Measurements from ENCODE around the gene POLRMT. TPM values are rescaled to one million over a fixed set of nuclear protein-coding genes. Genes with fewer than 3 reads are reported as not detected.

The POLRMT gene
- total RNA-seq, 1 experiment from 2014 or later = 139 TPM

DNA sequence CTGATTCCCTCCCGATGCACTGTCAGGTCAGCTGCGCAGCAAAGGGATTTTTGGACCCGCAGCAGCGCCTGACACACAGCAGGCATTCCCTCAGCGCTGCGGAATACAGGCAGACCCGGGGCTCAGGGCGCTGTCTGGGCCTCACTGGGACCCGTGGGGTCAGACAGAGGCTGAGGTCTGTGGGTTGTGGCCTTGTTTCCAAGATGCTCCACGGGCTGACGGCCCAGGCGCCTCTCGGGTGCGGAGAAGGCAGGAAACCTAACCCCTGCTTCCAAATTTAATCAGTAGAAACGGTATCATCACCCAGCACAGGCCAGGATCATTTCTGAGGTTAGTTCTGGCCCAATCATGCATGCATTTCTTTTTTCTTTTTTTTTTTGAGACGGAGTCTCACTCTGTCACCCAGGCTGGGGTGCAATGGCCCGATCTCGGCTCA is 30.4 kb upstream of the POLRMT start (continued):
- TF ChIP-seq, protein P1, sequence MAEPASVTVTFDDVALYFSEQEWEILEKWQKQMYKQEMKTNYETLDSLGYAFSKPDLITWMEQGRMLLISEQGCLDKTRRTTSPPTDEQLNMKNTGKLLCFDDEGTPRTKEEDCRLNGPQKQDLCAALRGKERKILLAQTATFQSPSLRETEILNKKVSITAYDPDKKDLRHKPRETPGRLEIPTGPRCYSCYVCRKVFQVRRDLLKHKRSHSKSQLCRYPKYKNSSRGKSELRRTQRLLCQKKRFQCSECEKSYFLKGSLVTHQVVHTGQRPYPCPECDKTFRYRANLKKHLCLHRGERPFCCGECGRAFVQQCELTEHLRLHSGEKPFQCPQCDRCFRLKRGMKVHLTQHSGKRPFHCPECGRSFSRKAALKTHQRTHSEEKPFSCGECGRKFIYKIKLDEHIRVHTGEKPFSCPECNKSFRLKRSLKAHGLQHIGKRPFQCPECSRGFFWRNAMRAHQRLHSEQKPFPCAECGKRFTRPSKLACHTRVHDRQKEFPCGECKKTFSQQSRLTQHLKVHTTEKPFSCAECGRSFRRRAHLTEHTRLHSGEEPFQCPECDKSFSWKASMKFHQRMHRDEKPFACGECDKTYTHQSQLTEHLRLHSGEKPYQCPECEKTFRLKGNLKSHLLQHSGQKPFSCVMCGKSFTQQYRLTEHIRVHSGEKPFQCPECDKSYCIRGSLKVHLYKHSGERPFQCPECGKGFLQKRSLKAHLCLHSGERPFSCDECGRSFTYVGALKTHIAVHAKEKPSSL (CRISPR knock-in tag; conservative IDR thresholded peaks at IDR 0.05) = no peak
- TF ChIP-seq RORB (CRISPR knock-in tag; IDR thresholded peaks at IDR 0.05) (no peak), ZNF263 (CRISPR knock-in tag; IDR thresholded peaks at IDR 0.05; ENCODE audit: low read depth) (no peak), GTF2I (CRISPR knock-in tag; conservative IDR thresholded peaks at IDR 0.05) (no peak), PRRX2 (CRISPR knock-in tag; IDR thresholded peaks at IDR 0.05) (no peak), ZNF671 (CRISPR knock-in tag; IDR thresholded peaks at IDR 0.05) (no peak)
- TF ChIP-seq, protein P2, sequence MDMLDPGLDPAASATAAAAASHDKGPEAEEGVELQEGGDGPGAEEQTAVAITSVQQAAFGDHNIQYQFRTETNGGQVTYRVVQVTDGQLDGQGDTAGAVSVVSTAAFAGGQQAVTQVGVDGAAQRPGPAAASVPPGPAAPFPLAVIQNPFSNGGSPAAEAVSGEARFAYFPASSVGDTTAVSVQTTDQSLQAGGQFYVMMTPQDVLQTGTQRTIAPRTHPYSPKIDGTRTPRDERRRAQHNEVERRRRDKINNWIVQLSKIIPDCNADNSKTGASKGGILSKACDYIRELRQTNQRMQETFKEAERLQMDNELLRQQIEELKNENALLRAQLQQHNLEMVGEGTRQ (CRISPR knock-in tag; IDR thresholded peaks at IDR 0.05) = no peak
- TF ChIP-seq, protein P3, sequence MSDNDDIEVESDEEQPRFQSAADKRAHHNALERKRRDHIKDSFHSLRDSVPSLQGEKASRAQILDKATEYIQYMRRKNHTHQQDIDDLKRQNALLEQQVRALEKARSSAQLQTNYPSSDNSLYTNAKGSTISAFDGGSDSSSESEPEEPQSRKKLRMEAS (CRISPR knock-in tag; IDR thresholded peaks at IDR 0.05) = no peak
- TF ChIP-seq, protein P4, sequence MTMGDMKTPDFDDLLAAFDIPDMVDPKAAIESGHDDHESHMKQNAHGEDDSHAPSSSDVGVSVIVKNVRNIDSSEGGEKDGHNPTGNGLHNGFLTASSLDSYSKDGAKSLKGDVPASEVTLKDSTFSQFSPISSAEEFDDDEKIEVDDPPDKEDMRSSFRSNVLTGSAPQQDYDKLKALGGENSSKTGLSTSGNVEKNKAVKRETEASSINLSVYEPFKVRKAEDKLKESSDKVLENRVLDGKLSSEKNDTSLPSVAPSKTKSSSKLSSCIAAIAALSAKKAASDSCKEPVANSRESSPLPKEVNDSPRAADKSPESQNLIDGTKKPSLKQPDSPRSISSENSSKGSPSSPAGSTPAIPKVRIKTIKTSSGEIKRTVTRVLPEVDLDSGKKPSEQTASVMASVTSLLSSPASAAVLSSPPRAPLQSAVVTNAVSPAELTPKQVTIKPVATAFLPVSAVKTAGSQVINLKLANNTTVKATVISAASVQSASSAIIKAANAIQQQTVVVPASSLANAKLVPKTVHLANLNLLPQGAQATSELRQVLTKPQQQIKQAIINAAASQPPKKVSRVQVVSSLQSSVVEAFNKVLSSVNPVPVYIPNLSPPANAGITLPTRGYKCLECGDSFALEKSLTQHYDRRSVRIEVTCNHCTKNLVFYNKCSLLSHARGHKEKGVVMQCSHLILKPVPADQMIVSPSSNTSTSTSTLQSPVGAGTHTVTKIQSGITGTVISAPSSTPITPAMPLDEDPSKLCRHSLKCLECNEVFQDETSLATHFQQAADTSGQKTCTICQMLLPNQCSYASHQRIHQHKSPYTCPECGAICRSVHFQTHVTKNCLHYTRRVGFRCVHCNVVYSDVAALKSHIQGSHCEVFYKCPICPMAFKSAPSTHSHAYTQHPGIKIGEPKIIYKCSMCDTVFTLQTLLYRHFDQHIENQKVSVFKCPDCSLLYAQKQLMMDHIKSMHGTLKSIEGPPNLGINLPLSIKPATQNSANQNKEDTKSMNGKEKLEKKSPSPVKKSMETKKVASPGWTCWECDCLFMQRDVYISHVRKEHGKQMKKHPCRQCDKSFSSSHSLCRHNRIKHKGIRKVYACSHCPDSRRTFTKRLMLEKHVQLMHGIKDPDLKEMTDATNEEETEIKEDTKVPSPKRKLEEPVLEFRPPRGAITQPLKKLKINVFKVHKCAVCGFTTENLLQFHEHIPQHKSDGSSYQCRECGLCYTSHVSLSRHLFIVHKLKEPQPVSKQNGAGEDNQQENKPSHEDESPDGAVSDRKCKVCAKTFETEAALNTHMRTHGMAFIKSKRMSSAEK (CRISPR knock-in tag; IDR thresholded peaks at IDR 0.05; ENCODE audit: borderline replicate concordance) = no peak

DNA sequence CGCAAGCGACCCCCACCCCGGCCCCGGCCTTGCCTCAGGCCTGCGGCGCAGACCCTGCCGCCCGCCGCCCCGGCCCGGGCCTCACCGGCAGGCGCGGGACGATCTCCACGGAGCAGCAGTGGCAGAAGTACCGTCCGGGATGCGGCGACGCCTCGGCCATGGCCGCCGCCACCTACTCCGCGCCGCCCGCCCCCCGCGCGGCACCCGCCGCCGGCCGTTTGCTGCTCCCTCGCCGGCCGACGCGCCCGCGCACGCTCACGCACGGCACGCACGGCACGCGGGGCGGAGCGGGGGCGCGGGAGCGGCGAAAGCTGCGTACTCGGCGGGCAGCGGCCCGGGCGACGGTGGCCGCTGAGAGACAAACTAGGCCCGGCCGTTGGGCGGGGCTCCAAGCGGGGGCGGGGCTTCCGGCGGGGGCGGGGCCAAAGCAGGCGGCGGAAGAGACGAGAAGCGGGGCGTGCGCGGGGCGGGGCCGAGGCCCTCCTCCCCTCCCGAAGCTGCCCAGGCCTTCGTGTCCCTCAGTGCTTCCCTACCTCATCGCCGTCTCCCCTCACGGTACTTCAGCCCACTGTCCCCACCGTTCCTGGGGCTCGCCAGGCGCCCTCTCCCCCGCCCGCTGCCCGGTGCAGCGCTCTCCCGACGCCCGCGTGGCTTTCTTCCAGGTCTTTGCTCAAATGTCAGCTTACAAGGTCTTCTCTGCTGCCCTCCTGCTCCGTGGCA is 29.8 kb upstream of the POLRMT start, which contains the start of gene RNF126:
Gene RNF126, minus strand, starts transcription at position 253 of the 720 bp plus-strand sequence. Its CDS starts 93 bp downstream, at position 160.
- CTCF ChIA-PET = interaction anchor here (0.8 to 1.8 kb wide), 10 partner anchors 15 to 79 kb away, joined by 3 to 26 read pairs (median 5); no protein-coding TSS in a partner anchor
- H3K4me3 Mint-ChIP-seq = peak within 1 kb of the TSS; percentile 82
- peaks cover 20% of the 10 kb centered on the region for H3K4me1 Mint-ChIP-seq
- ATAC-seq (peak; percentile 80), DNase-seq (ENCODE audit: low spot score) (peak; percentile 88)
- peak within 1 kb of the TSS; percentile 86 for H3K27ac Mint-ChIP-seq
- no peaks in the 10 kb centered on the region for H3K36me3 Mint-ChIP-seq
- peaks cover 21% of the 10 kb centered on the region for H3K27me3 Mint-ChIP-seq (ENCODE audit: low read depth)
- POLR2A ChIA-PET = interaction anchor here (1.3 kb wide), 1 partner anchor 79 kb away, joined by 3 read pairs; no protein-coding TSS in a partner anchor
- H3K9me3 Mint-ChIP-seq = no peaks in the 10 kb centered on the region
- 0 out of 2 replicates have a peak, but pooled peaks have one; percentile 13 for TF ChIP-seq ESRRA (CRISPR knock-in tag; IDR thresholded peaks at IDR 0.05; ENCODE audit: borderline replicate concordance)
- peak; percentile 53; the same call in 1 of the 2 replicates for TF ChIP-seq TEAD1 (CRISPR knock-in tag; IDR thresholded peaks at IDR 0.05)
- TF ChIP-seq FOXK1 (CRISPR knock-in tag; IDR thresholded peaks at IDR 0.05) = peak; percentile 35; the same call in 1 of the 2 replicates
- TF ChIP-seq, protein P5, sequence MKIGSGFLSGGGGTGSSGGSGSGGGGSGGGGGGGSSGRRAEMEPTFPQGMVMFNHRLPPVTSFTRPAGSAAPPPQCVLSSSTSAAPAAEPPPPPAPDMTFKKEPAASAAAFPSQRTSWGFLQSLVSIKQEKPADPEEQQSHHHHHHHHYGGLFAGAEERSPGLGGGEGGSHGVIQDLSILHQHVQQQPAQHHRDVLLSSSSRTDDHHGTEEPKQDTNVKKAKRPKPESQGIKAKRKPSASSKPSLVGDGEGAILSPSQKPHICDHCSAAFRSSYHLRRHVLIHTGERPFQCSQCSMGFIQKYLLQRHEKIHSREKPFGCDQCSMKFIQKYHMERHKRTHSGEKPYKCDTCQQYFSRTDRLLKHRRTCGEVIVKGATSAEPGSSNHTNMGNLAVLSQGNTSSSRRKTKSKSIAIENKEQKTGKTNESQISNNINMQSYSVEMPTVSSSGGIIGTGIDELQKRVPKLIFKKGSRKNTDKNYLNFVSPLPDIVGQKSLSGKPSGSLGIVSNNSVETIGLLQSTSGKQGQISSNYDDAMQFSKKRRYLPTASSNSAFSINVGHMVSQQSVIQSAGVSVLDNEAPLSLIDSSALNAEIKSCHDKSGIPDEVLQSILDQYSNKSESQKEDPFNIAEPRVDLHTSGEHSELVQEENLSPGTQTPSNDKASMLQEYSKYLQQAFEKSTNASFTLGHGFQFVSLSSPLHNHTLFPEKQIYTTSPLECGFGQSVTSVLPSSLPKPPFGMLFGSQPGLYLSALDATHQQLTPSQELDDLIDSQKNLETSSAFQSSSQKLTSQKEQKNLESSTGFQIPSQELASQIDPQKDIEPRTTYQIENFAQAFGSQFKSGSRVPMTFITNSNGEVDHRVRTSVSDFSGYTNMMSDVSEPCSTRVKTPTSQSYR (CRISPR knock-in tag; IDR thresholded peaks at IDR 0.05) = no peak
- TF ChIP-seq TCF7 (CRISPR knock-in tag; IDR thresholded peaks at IDR 0.05; ENCODE audit: low read depth) = no peak
- TF ChIP-seq, protein P6, sequence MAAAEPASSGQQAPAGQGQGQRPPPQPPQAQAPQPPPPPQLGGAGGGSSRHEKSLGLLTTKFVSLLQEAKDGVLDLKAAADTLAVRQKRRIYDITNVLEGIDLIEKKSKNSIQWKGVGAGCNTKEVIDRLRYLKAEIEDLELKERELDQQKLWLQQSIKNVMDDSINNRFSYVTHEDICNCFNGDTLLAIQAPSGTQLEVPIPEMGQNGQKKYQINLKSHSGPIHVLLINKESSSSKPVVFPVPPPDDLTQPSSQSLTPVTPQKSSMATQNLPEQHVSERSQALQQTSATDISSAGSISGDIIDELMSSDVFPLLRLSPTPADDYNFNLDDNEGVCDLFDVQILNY (CRISPR knock-in tag; IDR thresholded peaks at IDR 0.05) = peak; percentile 47; the same call in 1 of the 2 replicates
- TF ChIP-seq ZNF423 (CRISPR knock-in tag; IDR thresholded peaks at IDR 0.05) = no peak
- TF ChIP-seq, protein P7, sequence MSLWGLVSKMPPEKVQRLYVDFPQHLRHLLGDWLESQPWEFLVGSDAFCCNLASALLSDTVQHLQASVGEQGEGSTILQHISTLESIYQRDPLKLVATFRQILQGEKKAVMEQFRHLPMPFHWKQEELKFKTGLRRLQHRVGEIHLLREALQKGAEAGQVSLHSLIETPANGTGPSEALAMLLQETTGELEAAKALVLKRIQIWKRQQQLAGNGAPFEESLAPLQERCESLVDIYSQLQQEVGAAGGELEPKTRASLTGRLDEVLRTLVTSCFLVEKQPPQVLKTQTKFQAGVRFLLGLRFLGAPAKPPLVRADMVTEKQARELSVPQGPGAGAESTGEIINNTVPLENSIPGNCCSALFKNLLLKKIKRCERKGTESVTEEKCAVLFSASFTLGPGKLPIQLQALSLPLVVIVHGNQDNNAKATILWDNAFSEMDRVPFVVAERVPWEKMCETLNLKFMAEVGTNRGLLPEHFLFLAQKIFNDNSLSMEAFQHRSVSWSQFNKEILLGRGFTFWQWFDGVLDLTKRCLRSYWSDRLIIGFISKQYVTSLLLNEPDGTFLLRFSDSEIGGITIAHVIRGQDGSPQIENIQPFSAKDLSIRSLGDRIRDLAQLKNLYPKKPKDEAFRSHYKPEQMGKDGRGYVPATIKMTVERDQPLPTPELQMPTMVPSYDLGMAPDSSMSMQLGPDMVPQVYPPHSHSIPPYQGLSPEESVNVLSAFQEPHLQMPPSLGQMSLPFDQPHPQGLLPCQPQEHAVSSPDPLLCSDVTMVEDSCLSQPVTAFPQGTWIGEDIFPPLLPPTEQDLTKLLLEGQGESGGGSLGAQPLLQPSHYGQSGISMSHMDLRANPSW (CRISPR knock-in tag; conservative IDR thresholded peaks at IDR 0.05; ENCODE audit: low read depth) = no peak
- TF ChIP-seq NFYB (CRISPR knock-in tag; conservative IDR thresholded peaks at IDR 0.05; ENCODE audit: low read depth) = peak; percentile 20; the same call in 1 of the 2 replicates
- peak; percentile 33; the same call in 1 of the 2 replicates for TF ChIP-seq CREM (CRISPR knock-in tag; IDR thresholded peaks at IDR 0.05)
- TF ChIP-seq, protein P8, sequence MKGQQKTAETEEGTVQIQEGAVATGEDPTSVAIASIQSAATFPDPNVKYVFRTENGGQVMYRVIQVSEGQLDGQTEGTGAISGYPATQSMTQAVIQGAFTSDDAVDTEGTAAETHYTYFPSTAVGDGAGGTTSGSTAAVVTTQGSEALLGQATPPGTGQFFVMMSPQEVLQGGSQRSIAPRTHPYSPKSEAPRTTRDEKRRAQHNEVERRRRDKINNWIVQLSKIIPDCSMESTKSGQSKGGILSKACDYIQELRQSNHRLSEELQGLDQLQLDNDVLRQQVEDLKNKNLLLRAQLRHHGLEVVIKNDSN (CRISPR knock-in tag; IDR thresholded peaks at IDR 0.05) = no peak
